Thymus (tissue), 11 donors: ENCODE measurements around the gene ARL3. TPM values are rescaled to one million over a fixed set of nuclear protein-coding genes. Genes with fewer than 3 reads are reported as not detected.
"Not testable (repeated sequence)": the region's sequence is repeated elsewhere in the genome, so short reads cannot be mapped to it uniquely, and the experiment has no call there.

Experiments
- DNase-seq, 9 donors: peaks; one replicate each; pipeline ENCODE4 v3.0.0-alpha.2; 2013; ENCODE audit warnings: low spot score in 9 of 9, low read depth in 6 of 9, missing footprints in 1 of 9
- H3K27ac ChIP-seq, 2 donors: one replicate each; pipeline ENCODE4 v1.5.1; 2013; ENCODE audit warnings: control low read depth in 1 of 2, low read depth in 1 of 2, low read length in 1 of 2, mild to moderate bottlenecking in 1 of 2, moderate library complexity in 1 of 2
- H3K27me3 ChIP-seq, 2 donors: one replicate each; pipeline ENCODE4 v1.5.1; 2013; ENCODE audit warnings: low read length in 1 of 2; ENCODE audit not compliant: control insufficient read depth in 2 of 2, insufficient read depth in 1 of 2
- H3K36me3 ChIP-seq, 2 donors: one replicate each; pipeline ENCODE4 v1.5.1; 2013; ENCODE audit warnings: low read length in 1 of 2, mild to moderate bottlenecking in 1 of 2, moderate library complexity in 1 of 2; ENCODE audit not compliant: control insufficient read depth in 2 of 2, insufficient read depth in 2 of 2
- H3K4me1 ChIP-seq, 2 donors: one replicate each; pipeline ENCODE4 v1.5.1; 2013; ENCODE audit warnings: low read length in 2 of 2; ENCODE audit not compliant: control insufficient read depth in 2 of 2, insufficient read depth in 2 of 2
- H3K4me3 ChIP-seq, 2 donors: one replicate each; pipeline ENCODE4 v1.5.1; 2013; ENCODE audit warnings: low read length in 2 of 2, control low read depth in 1 of 2, mild to moderate bottlenecking in 1 of 2
- H3K9me3 ChIP-seq, 2 donors: one replicate each; pipeline ENCODE4 v1.5.1; 2013; ENCODE audit warnings: low read length in 1 of 2, mild to moderate bottlenecking in 1 of 2; ENCODE audit not compliant: control insufficient read depth in 2 of 2, insufficient read depth in 1 of 2
- WGBS: extraction: QIAGEN DNeasy Blood & Tissue Kit; methylation state at CpG from one replicate; pipeline ENCODE4 v1.1.7; 2013; 5-methylcytosine and 5-hydroxymethylcytosine counted together
- polyA plus RNA-seq: library from polyadenylated mRNA; stranded (reverse); fragments of 200-250 nt; gene quantifications from one replicate; pipeline ENCODE4 v1.2.3, GENCODE V29; 2013
- total RNA-seq: library from RNA; stranded (reverse); fragments of 120-200 nt; gene quantifications from one replicate; pipeline ENCODE4 v1.2.4, GENCODE V29; 2013
- donor health status: healthy.

The ARL3 gene
- total and polyA plus RNA-seq, 2 donors = 4.7 to 8.3 TPM

DNA sequence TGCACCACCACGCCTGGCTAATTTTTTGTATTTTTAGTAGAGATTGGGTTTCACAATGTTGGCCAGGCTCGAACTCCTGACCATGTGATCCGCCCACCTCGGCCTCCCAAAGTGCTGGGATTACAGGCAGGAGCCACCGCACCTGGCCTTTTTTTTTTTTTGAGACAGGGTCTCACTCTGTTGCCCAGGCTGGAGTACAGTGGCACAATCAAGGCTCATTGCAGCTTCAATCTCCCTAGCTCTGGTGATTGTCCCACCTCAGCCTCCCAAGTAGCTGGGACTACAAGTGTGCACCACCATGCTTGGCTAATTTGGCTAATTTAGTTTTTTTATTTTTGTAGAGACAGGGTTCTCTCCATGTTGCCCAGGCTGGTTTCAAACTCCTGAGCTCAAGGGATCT is 28.1 kb upstream of the ARL3 start:
- 98% methylated on average over 5 of the region's 5 CpGs for WGBS
- H3K36me3 ChIP-seq, H3K4me3 ChIP-seq, H3K27ac ChIP-seq, H3K9me3 ChIP-seq, DNase-seq, H3K27me3 ChIP-seq: not testable (repeated sequence)
- H3K4me1 ChIP-seq = peaks cover 11 to 27% of the 10 kb centered on the region in 2 donors

DNA sequence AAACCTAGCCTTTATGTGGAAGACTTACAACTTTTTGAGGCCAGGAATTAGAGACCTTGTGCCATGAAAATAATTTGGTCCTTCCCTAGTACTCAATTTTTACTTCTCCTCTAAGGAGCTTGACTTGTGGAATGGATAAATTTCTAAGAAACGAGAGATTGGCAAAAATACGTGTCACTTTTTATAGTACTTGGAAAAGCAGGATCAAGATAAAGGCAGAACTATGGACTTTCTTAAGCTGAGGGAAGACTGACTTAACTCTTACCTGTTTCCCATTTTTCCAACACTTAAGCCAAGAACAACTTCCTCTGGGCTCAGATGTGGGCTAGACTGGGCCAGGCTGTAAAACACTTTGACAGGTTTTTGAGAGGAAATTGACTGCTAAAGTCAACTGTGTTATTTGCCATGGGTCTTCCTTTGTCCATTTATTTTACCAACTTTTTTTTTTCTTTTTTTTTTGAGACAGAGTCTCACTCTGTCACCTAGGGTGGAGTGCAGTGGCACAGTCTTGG is 27.6 kb upstream of the ARL3 start:
- 97% methylated on average over 2 of the region's 2 CpGs for WGBS
- H3K27me3 ChIP-seq = no peaks in the 10 kb centered on the region
- no peaks in the 10 kb centered on the region for H3K9me3 ChIP-seq
- no peak for DNase-seq
- H3K36me3 ChIP-seq = peaks cover 10 to 12% of the 10 kb centered on the region in 2 donors
- no peak overlapping the region for H3K27ac ChIP-seq
- no peak overlapping the region for H3K4me3 ChIP-seq
- peaks cover 11 to 27% of the 10 kb centered on the region in 2 donors for H3K4me1 ChIP-seq

GRCh38 chr10:102740229-102740628 is 26.0 kb upstream of the ARL3 start:
- Histone ChIP-seq H3K4me1 (peaks cover 11 to 18% of the 10 kb centered on the region in 2 donors), H3K4me3 (no peak overlapping the region), H3K36me3 (peaks cover 16 to 17% of the 10 kb centered on the region in 2 donors), H3K9me3 (no peaks in the 10 kb centered on the region), H3K27me3 (no peaks in the 10 kb centered on the region), H3K27ac (no peak overlapping the region)
- 84% methylated on average over 2 of the region's 2 CpGs for WGBS
- DNase-seq = no peak

DNA sequence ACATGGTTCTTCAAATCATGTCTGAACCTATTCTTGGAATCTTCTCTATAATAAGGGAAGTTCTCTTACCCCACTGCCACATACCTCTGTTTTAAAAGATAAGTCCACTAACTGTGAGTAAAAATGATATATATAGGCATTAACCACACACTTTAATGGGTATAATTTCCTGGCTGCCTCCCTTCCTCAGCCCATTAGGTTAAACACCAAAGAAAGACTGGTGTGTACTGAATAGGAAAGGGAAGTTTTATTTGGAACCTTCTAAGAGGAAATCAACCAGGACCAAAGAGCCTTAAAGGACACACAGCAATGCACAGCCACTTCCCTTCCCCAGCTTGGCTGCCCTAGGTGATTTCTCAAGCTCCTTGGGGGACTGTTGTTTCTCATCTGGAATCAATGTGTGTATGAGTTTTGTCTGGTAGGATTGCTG is 24.5 kb upstream of the ARL3 start:
- H3K36me3 ChIP-seq = peaks cover 25 to 28% of the 10 kb centered on the region in 2 donors
- no peak for DNase-seq
- no peaks in the 10 kb centered on the region for H3K27me3 ChIP-seq
- no peak overlapping the region for H3K4me3 ChIP-seq
- H3K27ac ChIP-seq = no peak overlapping the region
- H3K4me1 ChIP-seq = peaks cover 5 to 8% of the 10 kb centered on the region in 2 donors
- H3K9me3 ChIP-seq = no peaks in the 10 kb centered on the region

GRCh38 chr10:102735065-102735562 is 20.9 kb upstream of the ARL3 start:
- H3K36me3 ChIP-seq = peaks cover 56 to 58% of the 10 kb centered on the region in 2 donors

GRCh38 chr10:102732661-102733060 is 18.5 kb upstream of the ARL3 start:
- no peak overlapping the region for H3K4me3 ChIP-seq
- H3K27me3 ChIP-seq = no peaks in the 10 kb centered on the region
- 84% methylated on average over 1 of the region's 1 CpG for WGBS
- no peaks in the 10 kb centered on the region for H3K9me3 ChIP-seq
- DNase-seq = no peak
- peaks cover 0 to 9% of the 10 kb centered on the region in 2 donors for H3K4me1 ChIP-seq
- no peak overlapping the region for H3K27ac ChIP-seq
- peaks cover 66 to 76% of the 10 kb centered on the region in 2 donors for H3K36me3 ChIP-seq

More at GRCh38 chr10:102735065-102735562, 20.9 kb upstream of the ARL3 start:
- no peak overlapping the region for H3K4me3 ChIP-seq
- H3K9me3 ChIP-seq = no peaks in the 10 kb centered on the region
- H3K27ac ChIP-seq = no peak overlapping the region
- H3K27me3 ChIP-seq = no peaks in the 10 kb centered on the region
- no peak for DNase-seq
- WGBS = 98% methylated on average over 9 of the region's 9 CpGs
- H3K4me1 ChIP-seq = no peaks in the 10 kb centered on the region

DNA sequence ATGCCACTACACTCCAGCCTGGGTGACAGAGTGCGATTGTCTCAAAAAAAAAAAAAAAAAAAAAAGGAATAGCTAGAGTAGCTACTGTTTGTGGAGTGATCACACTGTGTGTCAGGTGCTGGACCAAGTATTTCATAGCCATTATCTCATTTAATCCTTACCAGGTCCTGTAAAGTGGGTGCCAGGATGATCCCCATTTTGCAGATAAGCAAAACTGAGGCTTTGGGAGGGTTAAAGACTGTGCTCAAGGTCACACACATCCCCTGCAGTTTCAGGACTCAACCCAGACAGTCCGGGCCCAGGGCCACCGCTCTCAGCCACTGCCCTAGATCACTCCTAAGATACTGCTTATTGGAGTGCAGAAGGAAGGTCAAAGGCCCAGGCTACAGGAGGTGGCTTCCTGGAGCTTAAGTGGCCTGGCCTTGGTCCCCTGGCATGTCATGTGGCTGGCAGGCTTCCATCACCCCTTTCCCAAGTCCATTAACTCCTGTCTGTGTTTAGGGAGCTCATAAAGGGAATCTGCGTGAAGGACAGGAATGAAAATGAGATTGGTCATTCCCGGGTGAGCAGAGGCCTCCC is 17.1 kb upstream of the ARL3 start:
- Histone ChIP-seq H3K9me3 (no peaks in the 10 kb centered on the region), H3K4me3 (no peak overlapping the region), H3K27me3 (no peaks in the 10 kb centered on the region), H3K4me1 (peaks cover 0 to 9% of the 10 kb centered on the region in 2 donors), H3K27ac (no peak overlapping the region), H3K36me3 (peaks cover 74 to 84% of the 10 kb centered on the region in 2 donors)
- 98% methylated on average over 5 of the region's 5 CpGs for WGBS
- no peak for DNase-seq

- WGBS = 69% methylated on average over 30 of the region's 30 CpGs
These were observed 15.1 kb upstream of the ARL3 start for GRCh38 chr10:102729029-102730026.

More at GRCh38 chr10:102729029-102730026, 15.1 kb upstream of the ARL3 start:
- Histone ChIP-seq H3K27ac (no peak overlapping the region), H3K36me3 (peaks cover 70 to 75% of the 10 kb centered on the region in 2 donors), H3K27me3 (no peaks in the 10 kb centered on the region), H3K4me3 (no peak overlapping the region), H3K9me3 (no peaks in the 10 kb centered on the region), H3K4me1 (peaks cover 0 to 9% of the 10 kb centered on the region in 2 donors)
- peak in 3 of 9 donors; percentile 53 to 65 (median 64) for DNase-seq
